Measurements from ENCODE around the gene ZNF467.

ZNF467 gene

GRCh38 chr7:149811831-149812490 is 38.6 kb upstream of the ZNF467 start:
- Histone ChIP-seq H4K8ac (ENCODE audit: low read depth, low read length) (no peak overlapping the region), H3K27me3 (ENCODE audit: insufficient read depth, low read length, poor library complexity) (no peaks in the 10 kb centered on the region), H3K23ac (ENCODE audit: low read length) (no peak overlapping the region), H3K27ac (ENCODE audit: low read depth, low read length) (no peak overlapping the region), H3K9ac (ENCODE audit: low read length) (no peak overlapping the region), H2BK5ac (ENCODE audit: low read length) (no peak overlapping the region), H2BK15ac (replicated peaks; ENCODE audit: low read depth) (no peak overlapping the region), H2AK5ac (ENCODE audit: low read length) (no peak overlapping the region), H3K79me1 (ENCODE audit: low read length) (no peaks in the 10 kb centered on the region), H3K18ac (ENCODE audit: low read length) (no peak overlapping the region), H3K36me3 (ENCODE audit: control insufficient read depth, insufficient read depth, low read length) (no peaks in the 10 kb centered on the region), H3K4me1 (ENCODE audit: control insufficient read depth, low read depth, low read length) (no peaks in the 10 kb centered on the region), H3K79me2 (ENCODE audit: control insufficient read depth, insufficient read depth, low read length) (no peaks in the 10 kb centered on the region), H3K4ac (ENCODE audit: low read depth, low read length) (no peak overlapping the region), H3K4me2 (ENCODE audit: low read length) (no peak overlapping the region), H4K5ac (ENCODE audit: low read length) (no peak overlapping the region), H2BK120ac (ENCODE audit: low read depth, low read length) (no peak overlapping the region), H3K56ac (ENCODE audit: low read length) (no peak overlapping the region), H3K4me3 (ENCODE audit: low read length) (no peak overlapping the region)
- DNase-seq: no peak
- no CpG with 5 or more reads among the region's 16 CpGs for WGBS (ENCODE audit: extremely low coverage, insufficient coverage, low lambda C conversion rate)

GRCh38 chr7:149811221-149811620 is 37.8 kb upstream of the ZNF467 start:
- Histone ChIP-seq H4K5ac (ENCODE audit: low read length) (no peak overlapping the region), H3K79me2 (ENCODE audit: control insufficient read depth, insufficient read depth, low read length) (no peaks in the 10 kb centered on the region), H3K27me3 (ENCODE audit: insufficient read depth, low read length, poor library complexity) (no peaks in the 10 kb centered on the region), H2AK5ac (ENCODE audit: low read length) (no peak overlapping the region), H3K79me1 (ENCODE audit: low read length) (no peaks in the 10 kb centered on the region), H2BK15ac (replicated peaks; ENCODE audit: low read depth) (no peak overlapping the region), H2BK5ac (ENCODE audit: low read length) (no peak overlapping the region), H3K4me2 (ENCODE audit: low read length) (no peak overlapping the region), H2BK120ac (ENCODE audit: low read depth, low read length) (no peak overlapping the region), H3K9ac (ENCODE audit: low read length) (no peak overlapping the region), H3K27ac (ENCODE audit: low read depth, low read length) (no peak overlapping the region), H3K23ac (ENCODE audit: low read length) (no peak overlapping the region), H4K8ac (ENCODE audit: low read depth, low read length) (no peak overlapping the region), H3K36me3 (ENCODE audit: control insufficient read depth, insufficient read depth, low read length) (no peaks in the 10 kb centered on the region), H3K4me1 (ENCODE audit: control insufficient read depth, low read depth, low read length) (no peaks in the 10 kb centered on the region), H3K56ac (ENCODE audit: low read length) (no peak overlapping the region), H3K4ac (ENCODE audit: low read depth, low read length) (no peak overlapping the region), H3K18ac (ENCODE audit: low read length) (no peak overlapping the region), H3K4me3 (ENCODE audit: low read length) (no peak overlapping the region)
- DNase-seq: peak; percentile 37
- no CpG with 5 or more reads among the region's 3 CpGs for WGBS (ENCODE audit: extremely low coverage, insufficient coverage, low lambda C conversion rate)

- H3K23ac ChIP-seq (ENCODE audit: low read length): no peak overlapping the region
- no peaks in the 10 kb centered on the region for H3K79me2 ChIP-seq (ENCODE audit: control insufficient read depth, insufficient read depth, low read length)
- H2BK5ac ChIP-seq (ENCODE audit: low read length): no peak overlapping the region
- H3K56ac ChIP-seq (ENCODE audit: low read length): no peak overlapping the region
- H3K27ac ChIP-seq (ENCODE audit: low read depth, low read length): no peak overlapping the region
- H4K8ac ChIP-seq (ENCODE audit: low read depth, low read length): no peak overlapping the region
- no peak overlapping the region for H3K4me2 ChIP-seq (ENCODE audit: low read length)
- H3K4ac ChIP-seq (ENCODE audit: low read depth, low read length): no peak overlapping the region
- DNase-seq: no peak
- H3K9ac ChIP-seq (ENCODE audit: low read length): no peak overlapping the region
- no peak overlapping the region for H2AK5ac ChIP-seq (ENCODE audit: low read length)
- H2BK15ac ChIP-seq (replicated peaks; ENCODE audit: low read depth): no peak overlapping the region
- H3K4me3 ChIP-seq (ENCODE audit: low read length): no peak overlapping the region
- no peaks in the 10 kb centered on the region for H3K36me3 ChIP-seq (ENCODE audit: control insufficient read depth, insufficient read depth, low read length)
- H3K4me1 ChIP-seq (ENCODE audit: control insufficient read depth, low read depth, low read length): no peaks in the 10 kb centered on the region
- no CpG with 5 or more reads among the region's 2 CpGs for WGBS (ENCODE audit: extremely low coverage, insufficient coverage, low lambda C conversion rate)
- no peak overlapping the region for H3K18ac ChIP-seq (ENCODE audit: low read length)
- H2BK120ac ChIP-seq (ENCODE audit: low read depth, low read length): no peak overlapping the region
- no peak overlapping the region for H4K5ac ChIP-seq (ENCODE audit: low read length)
- H3K27me3 ChIP-seq (ENCODE audit: insufficient read depth, low read length, poor library complexity): no peaks in the 10 kb centered on the region
- H3K79me1 ChIP-seq (ENCODE audit: low read length): no peaks in the 10 kb centered on the region
Measured at GRCh38 chr7:149809215-149809614, 35.8 kb upstream of the ZNF467 start.

GRCh38 chr7:149808311-149808710 is 34.9 kb upstream of the ZNF467 start:
- no peak overlapping the region for H3K18ac ChIP-seq (ENCODE audit: low read length)
- H3K4me3 ChIP-seq (ENCODE audit: low read length): no peak overlapping the region
- H3K23ac ChIP-seq (ENCODE audit: low read length): no peak overlapping the region
- no peaks in the 10 kb centered on the region for H3K36me3 ChIP-seq (ENCODE audit: control insufficient read depth, insufficient read depth, low read length)
- H2AK5ac ChIP-seq (ENCODE audit: low read length): no peak overlapping the region
- no peak overlapping the region for H2BK5ac ChIP-seq (ENCODE audit: low read length)
- H2BK15ac ChIP-seq (replicated peaks; ENCODE audit: low read depth): no peak overlapping the region
- H3K9ac ChIP-seq (ENCODE audit: low read length): no peak overlapping the region
- no peaks in the 10 kb centered on the region for H3K4me1 ChIP-seq (ENCODE audit: control insufficient read depth, low read depth, low read length)
- no peak overlapping the region for H3K27ac ChIP-seq (ENCODE audit: low read depth, low read length)
- no peak overlapping the region for H3K4ac ChIP-seq (ENCODE audit: low read depth, low read length)
- no CpG with 5 or more reads among the region's 10 CpGs for WGBS (ENCODE audit: extremely low coverage, insufficient coverage, low lambda C conversion rate)
- no peak overlapping the region for H3K56ac ChIP-seq (ENCODE audit: low read length)
- no peak overlapping the region for H2BK120ac ChIP-seq (ENCODE audit: low read depth, low read length)
- no peak overlapping the region for H3K4me2 ChIP-seq (ENCODE audit: low read length)
- DNase-seq: no peak
- H4K5ac ChIP-seq (ENCODE audit: low read length): no peak overlapping the region
- H3K27me3 ChIP-seq (ENCODE audit: insufficient read depth, low read length, poor library complexity): no peaks in the 10 kb centered on the region
- H4K8ac ChIP-seq (ENCODE audit: low read depth, low read length): no peak overlapping the region
- H3K79me2 ChIP-seq (ENCODE audit: control insufficient read depth, insufficient read depth, low read length): no peaks in the 10 kb centered on the region
- H3K79me1 ChIP-seq (ENCODE audit: low read length): no peaks in the 10 kb centered on the region

GRCh38 chr7:149806726-149807125 is 33.3 kb upstream of the ZNF467 start:
- H3K79me2 ChIP-seq (ENCODE audit: control insufficient read depth, insufficient read depth, low read length): no peaks in the 10 kb centered on the region
- H2BK120ac ChIP-seq (ENCODE audit: low read depth, low read length): no peak overlapping the region
- H3K4me2 ChIP-seq (ENCODE audit: low read length): no peak overlapping the region
- WGBS (ENCODE audit: extremely low coverage, insufficient coverage, low lambda C conversion rate): no CpG with 5 or more reads among the region's 16 CpGs
- no peak overlapping the region for H3K23ac ChIP-seq (ENCODE audit: low read length)
- no peak overlapping the region for H2BK15ac ChIP-seq (replicated peaks; ENCODE audit: low read depth)
- no peak overlapping the region for H3K56ac ChIP-seq (ENCODE audit: low read length)
- no peak overlapping the region for H3K4ac ChIP-seq (ENCODE audit: low read depth, low read length)
- H4K5ac ChIP-seq (ENCODE audit: low read length): no peak overlapping the region
- H3K27me3 ChIP-seq (ENCODE audit: insufficient read depth, low read length, poor library complexity): no peaks in the 10 kb centered on the region
- H3K79me1 ChIP-seq (ENCODE audit: low read length): no peaks in the 10 kb centered on the region
- no peak overlapping the region for H3K4me3 ChIP-seq (ENCODE audit: low read length)
- no peak overlapping the region for H2BK5ac ChIP-seq (ENCODE audit: low read length)
- no peak overlapping the region for H2AK5ac ChIP-seq (ENCODE audit: low read length)
- no peak overlapping the region for H3K27ac ChIP-seq (ENCODE audit: low read depth, low read length)
- H3K36me3 ChIP-seq (ENCODE audit: control insufficient read depth, insufficient read depth, low read length): no peaks in the 10 kb centered on the region
- H3K18ac ChIP-seq (ENCODE audit: low read length): no peak overlapping the region
- H3K9ac ChIP-seq (ENCODE audit: low read length): no peak overlapping the region
- DNase-seq: no peak
- no peaks in the 10 kb centered on the region for H3K4me1 ChIP-seq (ENCODE audit: control insufficient read depth, low read depth, low read length)
- H4K8ac ChIP-seq (ENCODE audit: low read depth, low read length): no peak overlapping the region

GRCh38 chr7:149804106-149804505 is 30.7 kb upstream of the ZNF467 start:
- Histone ChIP-seq H3K79me2 (ENCODE audit: control insufficient read depth, insufficient read depth, low read length) (no peaks in the 10 kb centered on the region), H2BK15ac (replicated peaks; ENCODE audit: low read depth) (no peak overlapping the region), H2BK120ac (ENCODE audit: low read depth, low read length) (no peak overlapping the region), H2AK5ac (ENCODE audit: low read length) (no peak overlapping the region), H3K18ac (ENCODE audit: low read length) (no peak overlapping the region), H3K27ac (ENCODE audit: low read depth, low read length) (no peak overlapping the region), H3K23ac (ENCODE audit: low read length) (no peak overlapping the region), H3K79me1 (ENCODE audit: low read length) (no peaks in the 10 kb centered on the region), H3K4me3 (ENCODE audit: low read length) (no peak overlapping the region), H3K27me3 (ENCODE audit: insufficient read depth, low read length, poor library complexity) (no peaks in the 10 kb centered on the region), H3K4me2 (ENCODE audit: low read length) (no peak overlapping the region), H4K5ac (ENCODE audit: low read length) (no peak overlapping the region), H3K36me3 (ENCODE audit: control insufficient read depth, insufficient read depth, low read length) (no peaks in the 10 kb centered on the region), H3K4me1 (ENCODE audit: control insufficient read depth, low read depth, low read length) (no peaks in the 10 kb centered on the region), H3K9ac (ENCODE audit: low read length) (no peak overlapping the region), H4K8ac (ENCODE audit: low read depth, low read length) (no peak overlapping the region), H3K56ac (ENCODE audit: low read length) (no peak overlapping the region), H2BK5ac (ENCODE audit: low read length) (no peak overlapping the region), H3K4ac (ENCODE audit: low read depth, low read length) (no peak overlapping the region)
- DNase-seq: no peak
- no CpG with 5 or more reads among the region's 9 CpGs for WGBS (ENCODE audit: extremely low coverage, insufficient coverage, low lambda C conversion rate)

Measured in mesendoderm (in vitro differentiated cells).